Thyroid gland (tissue), 4 donors: ENCODE results near the gene CRYBG2. TPM values are rescaled to one million over a fixed set of nuclear protein-coding genes. Genes with fewer than 3 reads are reported as not detected.

Experiments
- DNase-seq, 2 donors: peaks; one replicate each; pipeline ENCODE4 v3.0.0-alpha.2; 2019
- H3K27ac ChIP-seq, 3 donors: fragments of 200-600 bp; sonication (generic); 1 replicate in 2 of 3; 2 replicates in 1 of 3; pipeline ENCODE4 v1.5.1; 2016 to 2019; ENCODE audit warnings: mild to moderate bottlenecking in 1 of 3, moderate library complexity in 1 of 3
- H3K27me3 ChIP-seq: fragments of 200-600 bp; sonication (generic); one replicate; pipeline ENCODE4 v1.5.1; 2019
- H3K36me3 ChIP-seq, 2 donors: fragments of 200-600 bp; sonication (generic); one replicate each; pipeline ENCODE4 v1.5.1; 2016 to 2019
- H3K4me1 ChIP-seq, 2 donors: fragments of 200-600 bp; sonication (generic); one replicate each; pipeline ENCODE4 v1.5.1; 2017 to 2019
- H3K4me3 ChIP-seq, 3 donors: fragments of 200-600 bp; sonication (generic); replicated peaks in 1 of 3; 1 replicate in 2 of 3; 2 replicates in 1 of 3; pipeline ENCODE4 v1.5.1; 2016; ENCODE audit warnings: mild to moderate bottlenecking in 1 of 3
- H3K9me3 ChIP-seq: fragments of 200-600 bp; sonication (generic); one replicate; pipeline ENCODE4 v1.5.1; 2017
- POLR2A ChIP-seq, 2 donors: fragments of 450-650 bp; IDR thresholded peaks; one replicate each; pipeline ENCODE4 v1.6.1; 2017; ENCODE audit warnings: antibody characterized with exemption in 2 of 2, mild to moderate bottlenecking in 2 of 2, moderate library complexity in 1 of 2
- WGBS, 2 donors: methylation state at CpG; one replicate each; pipeline ENCODE4 v1.1.5; 2017; 5-methylcytosine and 5-hydroxymethylcytosine counted together
- intact Hi-C: fragments of 100-400 bp; cut with DNase I; formaldehyde crosslinking; loops from one replicate; pipeline ENCODE4 v1.15.1; 2023
- total RNA-seq, 4 donors: library from RNA; depleted of rRNA; stranded (reverse); fragments of >200 nt; gene quantifications; one replicate each; pipeline ENCODE4 v1.2.3, GENCODE V29; 2016
- TF ChIP-seq, protein P1 (sequence below), 6 experiments: fragments of 200-600 bp in 3 of 6; fragments of 450-650 bp in 3 of 6; sonication (generic) in 3 of 6; IDR thresholded peaks; one replicate each; pipeline ENCODE4 v1.5.1; 2016 to 2019; ENCODE audit warnings: antibody characterized with exemption in 6 of 6, mild to moderate bottlenecking in 2 of 6, inconsistent platforms in 1 of 6, moderate library complexity in 1 of 6

Gene CRYBG2
- total RNA-seq, 4 donors from 2014 or later: not detected

DNA sequence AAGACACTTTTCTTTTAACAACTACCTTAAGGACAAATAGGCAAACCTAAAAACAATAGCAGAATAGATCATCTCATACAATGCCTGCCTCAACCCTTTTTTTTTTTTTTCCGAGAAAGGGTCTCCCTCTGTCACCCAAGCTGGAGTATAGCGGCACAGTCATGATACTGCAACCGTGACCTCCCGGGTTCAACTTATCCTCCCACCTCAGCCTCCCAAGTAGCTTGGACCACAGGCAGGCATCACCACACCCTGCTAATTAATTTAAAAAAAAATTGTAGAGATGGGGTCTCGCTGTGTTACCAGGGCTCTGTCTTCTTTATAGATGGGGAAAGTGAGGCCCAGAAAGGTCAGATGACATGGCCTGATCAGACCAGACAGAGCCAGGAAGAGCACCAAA, 66.1 kb downstream of the CRYBG2 start:
- Histone ChIP-seq H3K9me3 (no peaks in the 10 kb centered on the region), H3K4me3 (no peak overlapping the region), H3K4me1 (peaks cover 3 to 41% of the 10 kb centered on the region in 2 donors), H3K27ac (no peak overlapping the region), H3K36me3 (no peaks in the 10 kb centered on the region), H3K27me3 (no peaks in the 10 kb centered on the region)
- WGBS, 2 donors: 84 to 93% methylated on average over 5 of the region's 5 CpGs
- DNase-seq: no peak
- TF ChIP-seq, protein P1, sequence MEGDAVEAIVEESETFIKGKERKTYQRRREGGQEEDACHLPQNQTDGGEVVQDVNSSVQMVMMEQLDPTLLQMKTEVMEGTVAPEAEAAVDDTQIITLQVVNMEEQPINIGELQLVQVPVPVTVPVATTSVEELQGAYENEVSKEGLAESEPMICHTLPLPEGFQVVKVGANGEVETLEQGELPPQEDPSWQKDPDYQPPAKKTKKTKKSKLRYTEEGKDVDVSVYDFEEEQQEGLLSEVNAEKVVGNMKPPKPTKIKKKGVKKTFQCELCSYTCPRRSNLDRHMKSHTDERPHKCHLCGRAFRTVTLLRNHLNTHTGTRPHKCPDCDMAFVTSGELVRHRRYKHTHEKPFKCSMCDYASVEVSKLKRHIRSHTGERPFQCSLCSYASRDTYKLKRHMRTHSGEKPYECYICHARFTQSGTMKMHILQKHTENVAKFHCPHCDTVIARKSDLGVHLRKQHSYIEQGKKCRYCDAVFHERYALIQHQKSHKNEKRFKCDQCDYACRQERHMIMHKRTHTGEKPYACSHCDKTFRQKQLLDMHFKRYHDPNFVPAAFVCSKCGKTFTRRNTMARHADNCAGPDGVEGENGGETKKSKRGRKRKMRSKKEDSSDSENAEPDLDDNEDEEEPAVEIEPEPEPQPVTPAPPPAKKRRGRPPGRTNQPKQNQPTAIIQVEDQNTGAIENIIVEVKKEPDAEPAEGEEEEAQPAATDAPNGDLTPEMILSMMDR (IDR thresholded peaks at IDR 0.05): no peak
- TF ChIP-seq POLR2A (IDR thresholded peaks at IDR 0.05): no peak
- intact Hi-C loops: no loop called here

- peak overlapping the region in 1 of 3 donors; percentile 38 for H3K27ac ChIP-seq
- WGBS, 2 donors: 57 to 69% methylated on average over 8 of the region's 8 CpGs
- H3K4me3 ChIP-seq: no peak overlapping the region
- peaks cover 3 to 41% of the 10 kb centered on the region in 2 donors for H3K4me1 ChIP-seq
- H3K27me3 ChIP-seq: no peaks in the 10 kb centered on the region
- DNase-seq: peak in 1 of 2 donors; percentile 22
- TF ChIP-seq, protein P1 (IDR thresholded peaks at IDR 0.05): no peak
- no peak for TF ChIP-seq POLR2A (IDR thresholded peaks at IDR 0.05)
- H3K9me3 ChIP-seq: no peaks in the 10 kb centered on the region
- intact Hi-C loops: no loop called here
- no peaks in the 10 kb centered on the region for H3K36me3 ChIP-seq
These were observed 66.8 kb downstream of the CRYBG2 start for GRCh38 chr1:26287033-26287711.

- 85 to 91% methylated on average over 2 of the region's 2 CpGs for WGBS, 2 donors
- H3K27ac ChIP-seq: no peak overlapping the region
- no peak overlapping the region for H3K4me3 ChIP-seq
- DNase-seq: no peak
- intact Hi-C loops: no loop called here
- no peaks in the 10 kb centered on the region for H3K9me3 ChIP-seq
- TF ChIP-seq POLR2A (IDR thresholded peaks at IDR 0.05): no peak
- TF ChIP-seq, protein P1 (IDR thresholded peaks at IDR 0.05): no peak
- H3K4me1 ChIP-seq: peaks cover under 1 to 46% of the 10 kb centered on the region in 2 donors
- H3K27me3 ChIP-seq: no peaks in the 10 kb centered on the region
- no peaks in the 10 kb centered on the region for H3K36me3 ChIP-seq
These were observed 67.9 kb downstream of the CRYBG2 start for GRCh38 chr1:26286064-26286416.

DNA sequence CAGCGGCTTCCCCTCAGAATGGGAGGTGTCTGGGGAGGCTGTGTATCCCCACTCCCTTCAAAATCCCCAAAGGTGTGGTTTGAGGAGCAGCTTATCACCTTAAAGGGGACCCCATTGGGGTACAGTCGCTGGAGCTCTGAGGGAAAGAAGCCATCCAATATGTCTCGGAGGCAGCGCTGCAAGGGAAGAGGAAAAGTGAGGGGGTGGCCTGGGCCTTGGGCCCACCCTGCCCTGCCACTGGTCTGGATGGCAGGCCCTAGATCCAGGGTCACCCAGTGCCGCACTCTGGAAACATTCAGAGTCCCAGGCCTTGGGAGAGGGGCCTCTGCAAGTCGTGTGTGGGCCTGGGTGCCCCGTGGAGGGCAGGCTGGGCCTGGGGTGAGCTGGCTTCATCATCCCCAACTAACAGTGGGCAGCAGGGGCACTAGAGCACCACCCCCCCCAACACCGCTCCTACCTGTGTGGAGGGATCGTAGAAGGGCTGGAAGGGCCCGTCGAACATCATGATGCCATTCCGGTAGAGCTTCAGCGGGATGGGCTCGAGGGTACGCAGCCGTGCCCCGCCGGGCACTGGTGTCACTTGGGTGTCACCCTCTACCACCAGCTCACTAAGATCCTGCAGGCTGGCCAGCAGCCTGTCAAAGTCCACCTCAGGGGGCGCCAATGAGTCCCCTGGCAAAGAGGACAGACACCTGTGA, 68.4 kb downstream of the CRYBG2 start:
- 79 to 93% methylated on average over 5 to 14 of the region's 19 CpGs for WGBS, 2 donors
- Histone ChIP-seq H3K4me1 (peaks cover 4 to 46% of the 10 kb centered on the region in 2 donors), H3K27me3 (no peaks in the 10 kb centered on the region), H3K4me3 (no peak overlapping the region), H3K36me3 (no peaks in the 10 kb centered on the region), H3K9me3 (no peaks in the 10 kb centered on the region), H3K27ac (no peak overlapping the region)
- no peak for TF ChIP-seq POLR2A (IDR thresholded peaks at IDR 0.05)
- TF ChIP-seq, protein P1 (IDR thresholded peaks at IDR 0.05): peak in 1 of 6 experiments; percentile 18
- intact Hi-C loops: no loop called here
- no peak for DNase-seq
